Duodenal mucosa (tissue), 2 donors: ENCODE measurements around the gene PPP4R2.
"Not testable (repeated sequence)": the region's sequence is repeated elsewhere in the genome, so short reads cannot be mapped to it uniquely, and the experiment has no call there.

ENCODE experiments used
- H3K27ac ChIP-seq: one replicate; pipeline ENCODE4 v1.7.0; 2013; ENCODE audit warnings: low read depth, low read length
- H3K27me3 ChIP-seq, 2 donors: one replicate each; pipeline ENCODE4 v1.7.0; 2013; ENCODE audit warnings: low read length in 2 of 2, control low read depth in 1 of 2; ENCODE audit not compliant: insufficient read depth in 2 of 2, control insufficient read depth in 1 of 2
- H3K36me3 ChIP-seq, 2 donors: one replicate each; pipeline ENCODE4 v1.7.0; 2013; ENCODE audit warnings: low read length in 2 of 2, control low read depth in 1 of 2; ENCODE audit not compliant: insufficient read depth in 2 of 2, control insufficient read depth in 1 of 2
- H3K4me1 ChIP-seq, 2 donors: one replicate each; pipeline ENCODE4 v1.7.0; 2013; ENCODE audit warnings: low read length in 2 of 2, control low read depth in 1 of 2; ENCODE audit not compliant: insufficient read depth in 2 of 2, control insufficient read depth in 1 of 2
- H3K4me3 ChIP-seq, 2 donors: one replicate each; pipeline ENCODE4 v1.7.0; 2013; ENCODE audit warnings: low read length in 2 of 2, low read depth in 1 of 2
- H3K9ac ChIP-seq, 2 donors: one replicate each; pipeline ENCODE4 v1.7.0; 2013; ENCODE audit warnings: low read length in 2 of 2, low read depth in 1 of 2
- H3K9me3 ChIP-seq, 2 donors: one replicate each; pipeline ENCODE4 v1.7.0; 2013; ENCODE audit warnings: low read length in 2 of 2, control low read depth in 1 of 2; ENCODE audit not compliant: control insufficient read depth in 1 of 2

The PPP4R2 gene

DNA sequence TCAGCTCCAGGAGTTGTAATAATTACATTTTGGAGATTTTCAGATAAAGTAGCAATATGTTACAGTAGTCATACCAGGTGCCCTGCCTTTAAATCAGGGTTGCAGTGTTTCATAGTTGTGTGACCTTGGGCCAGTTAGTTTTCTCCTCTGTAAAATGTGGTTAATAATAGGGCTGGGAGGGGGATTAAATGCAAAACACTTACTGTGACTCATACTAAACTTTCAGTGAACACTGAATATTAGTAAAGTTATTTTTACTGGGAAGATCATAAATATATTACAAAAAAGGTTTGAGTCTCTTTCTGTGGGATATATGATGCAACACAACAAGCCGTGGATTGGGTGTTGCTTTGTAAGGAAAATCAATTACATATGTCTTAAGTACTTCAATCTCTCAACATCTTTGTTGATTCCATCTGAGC lies 63.7 kb downstream of the PPP4R2 start:
- H3K27me3 ChIP-seq: no peaks in the 10 kb centered on the region
- peaks cover 16 to 37% of the 10 kb centered on the region in 2 donors for H3K36me3 ChIP-seq
- no peak overlapping the region for H3K27ac ChIP-seq
- H3K4me1 ChIP-seq: peaks cover 5% of the 10 kb centered on the region in 2 donors
- H3K9ac ChIP-seq: no peak overlapping the region
- no peaks in the 10 kb centered on the region for H3K9me3 ChIP-seq
- no peak overlapping the region for H3K4me3 ChIP-seq

DNA sequence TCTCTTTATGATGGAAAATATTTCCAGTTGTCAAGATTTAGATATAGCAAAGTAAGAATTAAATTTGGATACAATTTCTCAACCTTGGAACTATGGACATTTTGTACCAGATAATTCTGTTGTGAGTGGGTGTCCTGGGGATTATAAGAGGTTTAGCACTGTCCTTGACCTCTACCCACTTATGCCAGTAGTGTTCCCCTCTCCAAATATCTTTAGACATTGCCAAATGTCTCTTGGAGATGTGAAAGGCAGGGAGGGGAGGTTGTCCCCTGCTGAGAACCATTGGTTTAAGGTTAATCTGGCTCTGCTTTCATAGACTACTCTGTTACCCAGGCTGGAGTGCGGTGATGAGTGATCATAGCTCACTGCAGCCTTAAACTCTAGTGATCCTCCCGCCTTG lies 64.8 kb downstream of the PPP4R2 start, which contains the start of gene EBLN2:
Gene EBLN2 (plus strand): TSS at position 244 of the 400 bp plus-strand sequence. CDS start 423 bp downstream, outside the sequence.
- Histone ChIP-seq H3K9me3 (no peaks in the 10 kb centered on the region), H3K4me3 (no peak within 1 kb of the TSS), H3K27me3 (no peaks in the 10 kb centered on the region), H3K36me3 (peaks cover 16 to 39% of the 10 kb centered on the region in 2 donors), H3K27ac (no peak within 1 kb of the TSS), H3K9ac (no peak within 1 kb of the TSS), H3K4me1 (no peaks in the 10 kb centered on the region)

DNA sequence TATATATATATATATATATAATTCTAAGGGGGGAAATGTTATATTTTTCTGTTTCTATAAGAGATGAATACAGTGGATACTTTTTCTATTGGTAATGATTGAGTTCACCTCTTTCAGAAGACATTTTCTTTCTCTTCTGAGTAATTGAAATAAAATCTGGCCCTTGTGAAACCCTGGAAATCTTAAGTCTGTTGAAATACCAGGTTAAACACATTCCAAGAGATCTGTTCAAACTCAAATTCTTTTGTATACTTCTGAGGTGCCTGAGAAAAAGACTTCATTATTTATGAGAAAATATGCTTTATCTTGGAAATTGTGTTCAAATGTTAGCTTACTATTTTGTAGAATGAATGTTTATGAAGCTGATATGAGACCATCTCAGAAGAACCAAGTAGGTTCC lies 69.6 kb downstream of the PPP4R2 start:
- H3K4me1 ChIP-seq, H3K4me3 ChIP-seq, H3K27ac ChIP-seq, H3K9ac ChIP-seq, H3K9me3 ChIP-seq, H3K27me3 ChIP-seq: not testable (repeated sequence)
- peaks cover 19 to 34% of the 10 kb centered on the region in 2 donors for H3K36me3 ChIP-seq

DNA sequence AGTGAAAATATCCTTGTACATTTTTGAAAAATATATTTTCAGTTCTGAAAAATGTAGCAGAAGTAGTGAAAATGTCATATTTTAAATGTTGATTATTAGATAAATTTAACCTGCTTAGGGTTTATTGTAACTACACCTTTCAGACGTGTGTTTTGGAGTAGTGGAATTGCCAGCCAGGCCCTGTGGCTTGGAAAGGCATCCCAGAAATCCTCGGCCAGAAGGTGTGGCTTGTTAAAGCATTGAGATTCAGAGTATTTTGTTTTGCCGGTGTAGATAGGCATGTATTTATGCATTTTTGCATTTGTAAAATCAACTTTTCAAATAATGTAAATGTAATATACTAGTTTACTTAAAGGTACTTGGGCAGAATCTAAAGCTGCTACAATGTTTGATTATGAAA lies 71.8 kb downstream of the PPP4R2 start:
- Histone ChIP-seq H3K27ac (no peak overlapping the region), H3K9me3 (no peaks in the 10 kb centered on the region), H3K4me3 (no peak overlapping the region), H3K9ac (no peak overlapping the region), H3K36me3 (peaks cover 8 to 19% of the 10 kb centered on the region in 2 donors), H3K4me1 (no peaks in the 10 kb centered on the region), H3K27me3 (no peaks in the 10 kb centered on the region)

DNA sequence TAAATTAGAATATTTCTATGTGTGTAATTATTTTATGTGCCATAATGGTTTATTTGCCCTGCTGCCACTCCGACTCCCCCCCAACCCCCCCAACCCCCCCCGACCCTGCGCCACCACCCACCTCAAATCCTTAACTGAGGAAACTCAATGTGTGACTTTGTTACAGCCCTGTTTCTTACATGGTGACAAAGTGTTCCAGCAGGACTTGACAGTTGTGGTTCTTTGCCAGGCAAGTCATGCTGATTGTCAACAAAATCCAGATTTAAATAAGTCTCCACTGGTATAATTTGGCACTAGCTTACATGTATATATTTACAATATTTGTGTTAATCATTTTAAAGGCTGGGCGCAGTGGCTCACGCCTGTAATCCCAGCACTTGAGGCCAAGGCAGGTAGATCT lies 72.6 kb downstream of the PPP4R2 start:
- Histone ChIP-seq H3K9me3 (no peaks in the 10 kb centered on the region), H3K27me3 (no peaks in the 10 kb centered on the region), H3K27ac (no peak overlapping the region)

DNA sequence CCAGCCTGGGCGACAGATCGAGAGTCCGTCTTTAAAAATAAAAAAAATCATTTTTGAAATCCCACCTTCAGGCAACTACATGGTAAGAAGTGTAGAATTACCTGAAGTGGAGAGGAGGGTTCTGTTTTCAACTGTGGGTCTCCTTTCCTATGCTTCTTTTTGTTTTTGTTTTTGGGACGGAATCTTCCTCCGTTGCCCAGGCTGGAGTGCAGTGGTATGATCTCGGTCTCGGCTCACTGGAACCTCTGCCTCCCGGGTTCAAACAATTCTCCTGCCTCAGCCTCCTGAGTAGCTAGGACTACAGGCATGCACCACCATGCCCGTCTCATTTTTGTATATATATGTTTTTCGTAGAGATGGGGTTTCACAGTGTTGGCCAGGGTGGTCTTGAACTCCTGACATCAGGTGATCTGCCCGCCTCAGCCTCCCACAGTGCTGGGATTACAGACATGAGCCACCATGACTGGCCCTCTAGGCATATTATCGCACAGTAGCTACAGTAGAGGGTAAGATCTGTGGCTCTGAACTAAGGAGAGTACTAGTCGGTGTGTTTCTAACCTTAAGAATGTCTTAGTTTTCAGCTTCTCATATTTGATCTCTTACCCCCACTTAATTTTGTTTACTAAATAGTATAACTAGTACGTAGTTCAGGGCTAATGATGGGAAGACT lies 73.3 kb downstream of the PPP4R2 start:
- no peak overlapping the region for H3K27ac ChIP-seq
- H3K9ac ChIP-seq: no peak overlapping the region
- H3K27me3 ChIP-seq: no peaks in the 10 kb centered on the region
- H3K4me1 ChIP-seq: no peaks in the 10 kb centered on the region
- H3K36me3 ChIP-seq: peaks cover 5 to 6% of the 10 kb centered on the region in 2 donors
- no peaks in the 10 kb centered on the region for H3K9me3 ChIP-seq
- no peak overlapping the region for H3K4me3 ChIP-seq

More for the DNA sequence above, 72.6 kb downstream of the PPP4R2 start:
- Histone ChIP-seq H3K36me3 (peaks cover 8 to 13% of the 10 kb centered on the region in 2 donors), H3K4me3 (no peak overlapping the region), H3K9ac (no peak overlapping the region), H3K4me1 (no peaks in the 10 kb centered on the region)

DNA sequence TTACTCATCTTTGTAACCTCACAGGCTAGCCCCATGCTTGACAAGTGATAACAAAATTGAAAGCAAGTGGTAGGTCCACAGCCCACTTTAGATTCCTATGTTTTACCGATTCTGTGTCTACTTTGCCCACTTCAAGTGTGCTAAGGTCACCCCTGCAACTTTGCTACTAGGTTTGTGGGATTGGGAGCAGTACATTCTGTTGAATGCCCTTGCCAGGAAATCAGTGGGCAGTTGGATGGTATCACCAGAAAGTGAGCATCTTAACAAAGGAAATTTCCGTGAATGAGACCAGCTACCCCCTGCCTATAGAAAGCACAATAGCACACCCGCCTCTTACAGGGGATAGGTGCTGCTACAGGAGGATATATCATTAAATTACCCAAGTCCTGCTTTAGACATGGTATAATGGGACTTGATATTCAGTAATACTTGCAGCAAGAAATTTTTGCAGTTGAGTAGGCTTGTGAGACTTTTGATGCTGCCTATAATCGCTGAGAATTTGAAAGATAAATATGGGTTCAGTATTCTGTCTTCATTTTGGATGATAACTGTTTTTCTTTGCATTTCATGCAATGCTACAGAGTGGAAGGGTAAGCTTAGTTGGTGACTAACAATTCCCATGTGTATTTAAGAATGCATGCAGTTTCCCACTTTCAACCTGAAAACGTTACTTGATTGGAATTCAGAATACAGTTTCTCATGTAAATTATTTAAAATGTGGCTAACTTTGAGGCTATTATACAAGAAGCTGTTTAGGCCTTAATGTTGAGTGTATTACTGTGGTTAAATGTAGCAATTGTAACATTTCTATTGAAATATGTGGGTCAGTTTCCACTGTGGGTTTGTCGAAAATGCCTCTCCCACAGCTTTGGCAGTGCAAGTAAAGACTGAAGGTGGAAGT lies 74.3 kb downstream of the PPP4R2 start:
- peaks cover 0 to 3% of the 10 kb centered on the region in 2 donors for H3K36me3 ChIP-seq
- H3K27ac ChIP-seq: no peak overlapping the region
- no peaks in the 10 kb centered on the region for H3K27me3 ChIP-seq
- H3K9ac ChIP-seq: no peak overlapping the region
- no peak overlapping the region for H3K4me3 ChIP-seq
- no peaks in the 10 kb centered on the region for H3K4me1 ChIP-seq
- no peaks in the 10 kb centered on the region for H3K9me3 ChIP-seq

DNA sequence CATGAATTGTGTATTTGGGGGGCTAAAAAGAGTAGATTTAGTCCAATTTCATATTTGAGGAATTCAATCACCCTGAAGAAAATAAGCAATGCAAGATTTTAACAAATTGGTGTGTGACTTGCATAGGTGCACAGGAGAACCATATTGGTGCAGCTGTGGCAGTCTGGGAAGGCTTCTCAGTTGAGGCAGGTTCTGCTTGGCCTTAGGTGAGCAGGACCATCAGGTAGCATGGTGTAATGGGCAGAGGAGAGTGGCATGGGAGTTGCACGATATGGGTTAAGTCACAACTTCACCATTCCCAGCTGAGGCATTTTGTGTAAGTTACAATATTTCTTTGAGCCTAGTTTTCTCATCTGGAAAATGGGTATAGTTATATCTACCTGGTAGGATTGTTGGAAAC lies 75.3 kb downstream of the PPP4R2 start:
- Histone ChIP-seq H3K9ac (no peak overlapping the region), H3K27ac (no peak overlapping the region), H3K27me3 (no peaks in the 10 kb centered on the region), H3K4me1 (no peaks in the 10 kb centered on the region), H3K9me3 (no peaks in the 10 kb centered on the region), H3K36me3 (peaks cover 0 to 3% of the 10 kb centered on the region in 2 donors), H3K4me3 (no peak overlapping the region)

DNA sequence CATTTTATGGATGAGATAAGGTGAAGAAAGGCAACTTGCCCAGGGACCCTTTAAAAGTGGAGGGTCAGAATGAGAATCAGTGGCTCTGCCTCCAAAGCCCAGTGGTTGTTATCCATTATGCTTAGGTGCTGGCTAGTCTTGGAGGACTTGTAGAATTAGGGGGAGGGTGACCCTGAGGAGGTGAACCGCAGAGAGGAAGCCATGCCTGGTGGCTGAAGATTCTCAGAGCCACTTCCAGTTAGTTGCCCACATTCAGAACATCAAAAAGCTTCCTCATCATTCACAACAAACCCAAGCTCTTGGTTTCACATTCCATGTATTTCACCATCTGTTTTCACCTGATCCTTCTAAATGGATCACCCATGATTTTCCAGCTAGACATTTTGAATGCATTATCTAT lies 76.0 kb downstream of the PPP4R2 start:
- peaks cover 0 to 3% of the 10 kb centered on the region in 2 donors for H3K36me3 ChIP-seq

DNA sequence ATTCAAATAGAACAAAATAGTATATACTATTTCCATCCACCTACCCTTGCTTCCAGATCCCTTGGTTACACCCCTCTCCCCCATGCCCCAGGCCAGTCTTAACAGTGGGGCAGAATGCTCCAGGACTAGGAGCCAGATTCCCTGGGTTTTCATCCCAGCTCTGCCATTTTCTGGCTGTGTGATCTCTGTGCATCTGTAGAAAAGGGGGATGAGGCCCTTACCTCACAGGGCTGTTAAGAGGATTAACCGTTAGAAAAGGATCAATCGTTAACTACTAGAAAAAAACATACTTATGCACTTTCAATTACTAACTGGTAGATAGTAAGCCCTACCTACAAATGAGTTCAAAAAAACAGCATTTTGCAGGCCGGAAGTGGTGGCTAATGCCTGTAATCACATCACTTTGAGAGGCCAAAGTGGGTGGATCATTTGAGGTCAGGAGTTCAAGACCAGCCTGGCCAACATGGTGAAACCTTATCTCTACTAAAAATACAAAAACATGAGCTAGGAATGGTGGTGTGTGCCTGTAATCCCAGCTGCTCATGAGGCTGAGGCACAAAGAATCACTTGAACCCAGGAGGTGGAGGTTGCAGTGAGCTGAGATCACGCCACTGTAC lies 76.6 kb downstream of the PPP4R2 start:
- no peaks in the 10 kb centered on the region for H3K4me1 ChIP-seq
- H3K9me3 ChIP-seq: no peaks in the 10 kb centered on the region

More for the DNA sequence above, 76.0 kb downstream of the PPP4R2 start:
- H3K9me3 ChIP-seq: no peaks in the 10 kb centered on the region
- no peak overlapping the region for H3K27ac ChIP-seq
- no peak overlapping the region for H3K9ac ChIP-seq
- no peaks in the 10 kb centered on the region for H3K27me3 ChIP-seq
- H3K4me1 ChIP-seq: no peaks in the 10 kb centered on the region
- H3K4me3 ChIP-seq: no peak overlapping the region

More for the DNA sequence above, 76.6 kb downstream of the PPP4R2 start:
- peaks cover 0 to 3% of the 10 kb centered on the region in 2 donors for H3K36me3 ChIP-seq
- no peak overlapping the region for H3K27ac ChIP-seq
- no peak overlapping the region for H3K4me3 ChIP-seq
- no peaks in the 10 kb centered on the region for H3K27me3 ChIP-seq
- H3K9ac ChIP-seq: no peak overlapping the region
